HG03571 (cell line): Measurements from ENCODE around the gene MNX1.

ENCODE experiments used
- ATAC-seq: cut with Tn5 transposase; IDR thresholded peaks from one replicate; pipeline ENCODE4 v1.9.1; 2021; ENCODE audit not compliant: unreplicated experiment

Gene MNX1

DNA sequence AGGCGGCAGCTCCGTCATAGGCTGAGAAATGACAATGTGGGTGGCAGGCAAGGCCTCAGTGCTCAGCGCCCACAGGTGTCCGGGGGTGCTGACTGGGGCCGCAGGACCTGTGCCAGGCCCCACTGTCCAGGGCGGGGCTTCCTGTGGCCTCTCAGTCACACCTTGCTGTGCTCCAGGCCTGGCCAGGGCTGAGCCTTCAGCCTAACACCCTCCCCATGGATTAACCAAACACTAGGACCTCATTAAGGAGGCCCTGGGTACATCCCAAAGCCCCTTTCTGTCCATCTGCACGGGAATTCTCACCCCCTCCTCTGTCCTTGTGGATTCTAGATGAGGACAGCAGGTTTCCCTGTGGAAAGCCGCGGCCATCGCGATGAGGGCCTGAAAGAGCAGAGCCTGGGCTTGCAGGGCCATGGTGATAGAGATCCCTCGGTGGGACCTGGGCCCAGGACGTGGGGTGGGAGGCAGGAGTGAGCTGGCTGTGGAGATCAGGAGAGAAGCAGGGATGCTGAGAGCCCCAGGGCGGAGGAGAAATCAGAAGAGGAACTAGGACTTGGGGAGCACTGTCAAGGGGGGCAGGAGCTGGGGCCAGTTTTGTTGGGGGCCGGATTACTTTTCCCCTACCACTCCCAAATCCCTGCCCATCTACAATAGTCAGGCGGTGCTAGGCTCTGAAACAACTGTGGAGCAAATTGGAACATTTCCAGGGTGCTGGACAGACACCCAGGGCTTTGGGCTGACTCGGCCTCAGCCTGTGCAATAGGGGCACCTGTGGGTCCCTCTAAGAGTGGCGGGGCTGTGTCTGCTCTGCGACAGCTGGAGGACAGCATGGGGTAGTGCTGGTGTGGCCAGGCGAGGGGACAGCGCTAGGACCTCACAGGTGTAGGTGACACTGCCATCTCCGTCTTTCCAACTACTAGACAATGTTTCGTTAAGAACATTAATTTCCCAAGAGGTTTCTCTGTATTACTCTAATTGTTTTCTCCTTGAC, 23.3 kb upstream of the MNX1 start:
- no peak for ATAC-seq

DNA sequence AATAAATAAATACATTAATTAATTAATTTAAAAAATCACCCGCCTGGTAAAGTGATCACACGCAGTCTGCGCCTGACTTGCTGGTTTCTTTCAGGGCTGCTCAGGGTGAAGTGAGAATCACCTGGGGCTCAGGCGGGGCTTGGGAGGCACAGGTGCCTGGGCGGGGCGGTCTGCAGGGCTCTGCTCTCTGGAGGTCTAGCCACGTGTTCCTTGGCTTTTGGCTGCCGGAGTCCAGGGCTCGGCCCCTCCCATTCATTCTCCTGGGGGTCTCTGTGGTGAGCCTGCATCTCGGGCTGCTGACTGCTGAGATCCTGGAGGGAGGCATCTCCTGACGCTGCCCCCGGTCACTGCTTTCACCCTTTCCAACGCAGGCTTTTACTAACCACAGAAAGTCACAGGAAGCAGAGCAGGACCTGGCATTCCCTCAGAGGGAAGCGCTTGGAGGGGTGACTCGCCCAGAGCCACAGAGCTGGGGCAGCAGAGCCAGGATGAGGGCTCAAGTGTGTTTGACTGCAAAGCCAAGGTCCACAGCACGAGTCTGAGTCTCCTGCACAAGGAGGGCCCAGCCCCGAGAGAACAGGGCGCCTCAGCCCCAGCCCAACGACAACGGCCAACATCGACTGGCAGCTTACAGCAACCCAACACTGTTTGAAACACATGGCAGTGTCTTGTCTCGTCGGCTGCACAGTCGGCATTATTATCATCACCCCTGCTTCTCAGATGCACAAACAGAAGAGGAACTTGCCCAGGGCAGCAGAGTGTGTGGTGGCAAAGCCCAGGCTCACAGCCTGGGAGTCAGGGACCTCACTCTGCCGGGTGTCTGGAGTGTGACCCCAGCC, 22.4 kb upstream of the MNX1 start:
- ATAC-seq, result no peak

DNA sequence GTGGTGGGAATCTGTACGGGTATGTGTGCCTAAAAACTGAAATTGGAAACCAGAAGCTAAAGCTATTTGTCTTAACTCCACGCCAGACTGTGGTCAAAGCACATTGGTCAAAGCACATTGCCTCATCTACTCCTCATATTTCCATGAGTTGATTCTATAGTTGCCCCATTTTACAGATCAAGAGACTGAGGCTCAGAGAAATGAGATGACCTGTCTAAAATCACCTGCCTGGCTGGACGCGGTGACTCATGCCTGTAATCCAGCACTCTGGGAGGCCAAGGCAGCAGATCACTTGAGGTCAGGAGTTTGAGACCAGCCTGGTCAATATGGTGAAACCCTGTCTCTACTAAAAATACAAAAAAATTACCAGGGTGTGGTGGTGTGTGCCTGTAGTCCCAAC, 21.7 kb upstream of the MNX1 start:
- no peak for ATAC-seq

DNA sequence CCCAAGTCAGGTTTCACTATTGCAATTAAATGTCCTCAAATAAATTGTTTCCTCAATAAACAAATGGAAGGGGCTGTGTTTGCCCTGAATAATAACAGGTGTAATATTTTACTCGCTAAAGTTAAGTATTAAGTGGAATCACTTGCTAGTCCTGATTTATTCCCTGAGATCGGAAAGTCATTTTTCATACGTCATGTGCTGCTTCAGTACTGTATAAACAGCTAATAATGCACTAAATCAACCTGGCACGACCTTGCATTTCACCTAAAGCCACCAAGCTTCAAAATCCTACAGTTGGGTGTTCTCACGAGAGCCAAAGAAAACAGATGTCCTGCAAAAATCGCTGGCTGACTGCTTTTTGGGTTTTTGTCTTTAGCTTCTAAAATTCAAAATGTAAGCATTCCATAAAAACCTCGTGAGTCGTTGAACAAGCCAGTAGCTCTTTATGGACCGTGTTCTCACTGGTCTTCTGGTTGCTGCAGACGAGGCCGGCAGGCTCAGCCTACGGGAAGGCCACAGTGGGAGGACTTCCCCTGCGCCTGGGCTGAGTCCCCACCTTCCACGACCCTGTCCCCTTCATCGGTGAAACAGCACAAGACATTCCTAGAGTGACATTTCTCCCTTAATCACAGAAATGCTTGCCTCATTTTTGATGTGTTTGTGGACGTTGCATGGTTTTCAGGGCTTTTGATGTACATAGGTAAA, 17.9 kb upstream of the MNX1 start:
- ATAC-seq, result no peak

DNA sequence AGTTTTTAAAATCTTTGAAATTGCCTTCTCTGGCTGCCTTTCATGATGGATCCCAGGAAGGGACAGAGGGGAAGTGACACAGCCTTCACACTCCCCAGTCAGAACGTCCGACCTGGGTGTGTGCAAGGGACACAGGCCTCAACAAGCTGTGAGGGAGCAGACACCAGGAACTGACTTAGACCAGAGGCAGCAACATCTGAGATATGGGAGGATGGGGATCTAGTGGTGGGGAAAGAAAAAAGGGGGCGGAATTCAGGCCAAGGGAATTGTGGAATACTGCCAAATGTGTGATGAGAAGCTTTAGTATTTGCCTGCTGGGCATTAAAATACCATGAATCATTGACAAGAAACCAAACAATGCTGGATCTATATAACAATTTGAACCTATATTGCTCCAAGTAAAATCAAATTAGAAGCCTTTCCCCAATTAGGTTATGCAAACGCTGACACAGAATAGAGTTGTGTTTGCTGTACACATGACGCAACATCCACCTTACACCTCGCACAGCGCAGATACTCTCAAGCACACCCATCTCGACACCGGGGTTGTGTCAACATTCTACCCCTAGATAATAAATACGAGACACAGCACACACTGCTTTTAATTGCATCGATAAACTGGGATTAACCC, 17.2 kb upstream of the MNX1 start:
- no peak for ATAC-seq

DNA sequence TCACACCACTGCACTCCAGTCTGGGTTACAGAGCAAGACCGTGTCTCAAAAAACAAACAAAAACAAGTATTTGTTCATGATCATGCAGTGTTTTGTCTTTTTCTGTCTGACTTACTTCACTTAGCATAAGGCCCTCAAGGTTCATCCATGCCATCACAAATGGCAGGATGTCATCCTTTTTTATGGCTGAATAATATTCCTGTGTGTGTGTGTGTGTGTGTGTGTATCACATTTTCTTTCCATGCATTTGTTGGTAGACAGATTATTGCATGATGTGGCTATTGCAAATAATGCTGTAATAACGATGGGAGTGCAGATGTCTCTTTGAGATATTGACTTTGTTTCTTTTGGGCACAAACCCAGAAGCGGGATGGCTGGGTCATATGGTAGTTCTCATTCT, 14.3 kb upstream of the MNX1 start:
- no peak for ATAC-seq

DNA sequence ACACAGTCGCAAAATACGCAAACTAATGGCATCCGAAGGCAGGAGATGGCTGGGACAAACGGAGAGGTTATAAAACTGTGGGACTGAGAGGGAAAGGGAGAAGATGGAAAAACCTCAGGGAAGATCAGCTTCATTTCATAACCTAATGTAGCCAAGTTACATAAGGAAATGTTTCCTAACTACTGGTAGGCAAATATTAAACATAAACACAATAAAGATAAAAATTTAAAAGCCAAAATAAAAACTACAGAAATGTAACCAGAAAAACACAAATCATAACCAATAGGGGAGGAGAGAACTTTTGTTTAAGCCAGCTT, 13.1 kb upstream of the MNX1 start:
- ATAC-seq, result no peak

DNA sequence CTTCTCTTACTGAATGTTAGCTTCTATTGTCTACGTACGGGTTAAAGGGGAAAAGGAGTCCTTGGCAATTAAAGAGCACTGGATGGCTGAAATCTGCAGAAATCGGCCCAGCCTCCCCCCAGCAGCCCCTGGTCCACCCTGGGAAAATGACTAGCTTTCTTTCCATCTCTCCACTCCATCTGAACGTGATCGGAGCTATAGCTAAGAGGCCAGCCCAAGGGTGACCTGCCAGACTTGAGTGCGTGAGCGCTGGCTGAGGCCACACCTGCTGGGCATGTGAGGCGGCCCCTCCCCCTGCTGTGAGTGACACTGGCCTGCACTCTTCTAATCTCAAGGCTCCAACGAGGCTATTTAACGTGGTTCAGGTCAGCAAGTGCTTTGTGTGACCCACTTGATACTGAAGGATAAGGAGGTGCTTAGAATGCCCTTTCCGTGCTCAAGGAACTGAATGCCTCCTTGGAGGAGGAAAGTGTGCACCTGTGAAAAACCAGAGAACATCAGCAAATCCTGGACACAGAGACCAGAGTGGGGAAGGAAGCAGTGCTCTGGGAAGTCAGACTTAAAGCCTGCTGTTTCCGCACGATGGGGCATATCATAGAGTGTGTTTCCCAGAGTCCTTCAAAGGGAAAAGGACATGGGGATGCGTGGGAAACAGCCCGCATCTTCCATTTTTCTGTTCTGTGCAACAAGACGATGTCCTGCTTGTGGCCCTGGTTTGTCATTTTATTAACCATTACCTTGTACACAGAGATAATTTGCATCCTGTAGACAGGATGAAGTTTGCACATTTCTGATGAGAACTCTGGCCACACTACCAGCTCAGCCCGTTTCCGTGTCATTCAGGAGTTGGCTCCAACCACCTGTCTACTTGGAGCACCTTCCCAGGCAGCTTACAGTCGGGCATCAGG, 12.5 kb upstream of the MNX1 start:
- no peak for ATAC-seq

DNA sequence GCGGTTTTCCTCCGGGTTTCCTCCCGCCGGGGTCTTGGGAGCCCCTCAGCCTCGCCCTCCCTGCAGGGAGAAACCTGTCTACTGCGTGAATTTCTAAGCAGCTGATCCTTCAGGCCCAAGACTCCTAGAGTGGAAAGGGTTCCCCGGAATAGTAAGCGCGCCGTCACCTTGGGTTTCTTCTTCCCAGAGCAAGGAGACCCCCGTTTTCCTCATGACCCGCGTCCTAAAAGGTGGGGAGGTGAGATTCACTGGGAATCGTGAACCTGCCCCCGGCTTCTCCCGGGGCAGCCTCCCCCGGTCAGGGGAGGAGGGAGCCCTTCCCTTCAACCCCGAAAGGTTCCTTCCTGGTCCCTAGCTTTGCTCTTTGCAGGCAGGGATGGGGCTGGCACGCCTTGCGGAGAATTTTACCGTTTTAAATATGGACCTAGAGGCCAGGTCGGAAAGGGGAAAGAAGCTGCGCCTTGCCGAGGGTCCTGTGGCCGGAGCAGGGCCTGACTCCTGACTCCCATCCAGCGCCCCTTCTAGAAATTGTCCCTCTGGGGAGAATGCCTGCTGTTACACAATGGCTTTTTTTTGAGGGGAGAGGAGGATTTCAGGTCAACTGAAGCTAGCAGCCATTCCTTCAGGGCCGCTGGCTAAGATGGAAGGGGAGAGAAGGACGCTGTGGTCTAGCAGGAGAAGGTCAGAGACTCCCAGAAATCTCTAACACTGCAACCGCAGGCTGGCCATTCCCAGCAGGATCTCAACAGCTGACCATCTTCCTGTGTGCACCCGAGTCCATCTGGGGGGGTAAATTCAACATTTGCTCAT, 11.6 kb upstream of the MNX1 start:
- ATAC-seq, result no peak

DNA sequence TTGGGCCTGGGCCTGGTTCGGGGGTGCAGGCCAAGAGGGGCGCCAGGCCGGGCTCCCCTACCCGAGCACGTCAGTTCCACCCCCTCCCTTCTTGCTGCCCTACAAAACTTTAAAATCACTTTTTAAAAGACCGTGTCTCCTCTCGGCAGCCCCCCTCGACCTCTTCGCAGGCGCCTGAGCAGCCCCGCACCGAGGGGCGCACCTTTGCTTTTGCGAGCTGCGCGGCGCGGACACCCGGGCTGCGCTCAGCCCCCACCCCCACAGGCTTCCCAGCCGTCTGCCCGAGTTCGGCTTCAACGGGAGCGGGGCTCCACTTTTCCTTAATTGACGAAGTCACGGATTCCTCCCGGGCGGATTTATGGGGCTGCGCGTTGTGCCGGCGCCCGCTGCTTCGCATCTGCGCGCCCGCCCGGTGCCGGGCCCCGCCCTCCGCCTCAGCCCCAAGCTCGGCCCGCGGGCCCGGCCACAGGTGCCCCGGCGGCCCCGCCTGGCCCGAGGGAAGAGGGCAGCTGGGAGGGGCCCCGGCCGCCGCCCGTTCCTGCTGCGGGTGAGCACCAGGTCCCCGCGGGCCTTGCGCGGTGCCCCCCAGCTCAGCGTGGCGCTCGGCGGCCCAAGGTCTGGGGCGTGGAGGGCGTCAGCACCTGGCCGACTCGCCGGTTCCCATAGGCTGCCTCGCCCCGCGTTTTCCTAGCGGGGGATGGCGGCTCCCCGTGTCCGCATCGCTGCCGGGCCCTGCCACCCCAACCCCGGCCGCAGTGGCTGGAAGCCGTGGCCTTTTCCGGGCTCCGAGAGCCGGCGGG, 10.8 kb upstream of the MNX1 start:
- ATAC-seq, result no peak

DNA sequence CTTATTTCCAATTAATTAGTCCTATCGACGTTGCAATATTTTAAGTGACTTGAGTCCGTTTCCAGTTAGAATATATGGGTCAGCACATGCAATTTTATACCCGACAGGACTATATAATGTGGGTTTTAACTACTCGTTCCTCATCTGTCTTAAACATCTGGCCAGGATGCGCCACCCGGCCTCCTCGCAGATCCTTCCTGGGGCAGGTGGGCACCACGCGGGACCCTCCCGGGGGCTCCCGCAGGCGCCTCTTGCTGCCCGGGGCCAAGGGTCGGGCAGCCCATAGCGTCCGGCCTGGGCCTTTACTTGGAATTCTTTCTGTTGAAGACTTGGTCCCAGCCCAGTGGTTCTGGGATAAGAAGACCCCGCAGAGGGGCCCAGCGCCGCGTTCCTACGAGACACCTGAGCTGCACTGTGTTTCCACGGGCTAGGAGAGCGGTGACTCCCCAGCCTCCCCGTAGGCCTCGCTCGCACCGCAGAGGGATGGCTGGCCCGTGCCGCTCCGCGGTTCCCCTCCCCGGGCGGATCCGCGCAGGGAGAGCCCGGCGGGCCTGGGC, 10.1 kb upstream of the MNX1 start:
- ATAC-seq, result no peak

DNA sequence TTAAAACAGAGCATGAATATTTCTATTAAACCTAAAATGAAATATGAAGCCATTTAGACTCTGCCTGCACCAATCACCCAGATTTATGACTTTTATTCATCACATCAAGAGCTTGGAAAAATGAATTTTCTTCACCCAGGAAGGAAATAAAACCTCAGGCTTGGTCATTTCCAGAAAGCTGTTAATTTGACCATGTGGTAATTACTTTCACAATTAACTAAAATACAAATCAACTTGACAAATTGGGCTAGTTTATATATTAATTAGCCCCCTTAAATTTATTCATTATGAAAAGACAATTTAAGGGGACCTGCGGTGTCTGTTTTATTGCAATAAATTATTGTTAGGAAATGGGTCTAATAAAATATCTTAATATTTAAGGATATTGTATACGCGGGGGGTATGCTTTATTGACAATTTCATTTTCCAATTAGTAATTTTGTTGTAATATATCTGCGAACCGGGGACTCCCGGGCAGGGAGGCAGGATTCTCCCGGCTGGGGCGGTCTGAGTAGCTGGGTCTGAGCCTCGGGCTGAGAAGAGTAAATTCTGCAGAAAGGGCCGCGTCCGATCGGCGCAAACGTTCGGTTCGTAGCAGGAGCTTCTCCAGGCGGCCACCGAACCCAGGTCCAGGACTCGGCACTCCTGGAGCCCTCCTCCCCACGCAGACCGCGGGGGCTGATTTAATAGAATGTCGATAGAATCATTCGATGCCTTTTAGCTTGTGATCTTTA, 9.4 kb upstream of the MNX1 start:
- no peak for ATAC-seq

DNA sequence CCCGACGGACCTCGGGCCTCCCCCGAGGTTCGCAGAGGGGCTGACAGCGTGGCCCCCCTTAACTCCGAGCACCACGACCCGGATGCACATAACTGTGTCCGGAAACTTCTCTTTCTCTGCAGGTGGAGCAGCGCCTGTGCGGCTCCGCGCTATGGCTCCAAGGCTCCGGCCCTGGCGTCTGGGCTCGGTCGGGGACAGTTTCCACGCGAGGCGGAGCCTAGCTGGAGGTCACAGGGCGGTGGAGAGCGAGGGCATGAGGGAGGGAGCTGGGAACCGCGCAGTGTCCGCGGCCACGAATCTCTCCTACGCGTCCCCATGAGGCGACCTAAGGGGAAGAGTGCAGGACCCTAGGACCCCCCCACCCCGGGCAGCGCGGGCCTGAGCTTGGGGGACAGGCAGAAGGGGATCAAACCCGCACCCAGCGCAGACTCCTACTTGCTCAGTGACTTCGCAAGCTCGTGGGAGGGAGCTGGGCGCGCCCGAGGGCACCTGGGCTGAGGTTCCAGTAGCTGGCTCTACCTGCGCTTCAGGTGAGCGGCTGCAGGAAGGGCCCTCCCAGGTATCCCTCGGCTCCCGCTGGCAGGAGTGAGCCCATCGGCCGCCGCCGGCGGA, 8.6 kb upstream of the MNX1 start:
- no peak for ATAC-seq

DNA sequence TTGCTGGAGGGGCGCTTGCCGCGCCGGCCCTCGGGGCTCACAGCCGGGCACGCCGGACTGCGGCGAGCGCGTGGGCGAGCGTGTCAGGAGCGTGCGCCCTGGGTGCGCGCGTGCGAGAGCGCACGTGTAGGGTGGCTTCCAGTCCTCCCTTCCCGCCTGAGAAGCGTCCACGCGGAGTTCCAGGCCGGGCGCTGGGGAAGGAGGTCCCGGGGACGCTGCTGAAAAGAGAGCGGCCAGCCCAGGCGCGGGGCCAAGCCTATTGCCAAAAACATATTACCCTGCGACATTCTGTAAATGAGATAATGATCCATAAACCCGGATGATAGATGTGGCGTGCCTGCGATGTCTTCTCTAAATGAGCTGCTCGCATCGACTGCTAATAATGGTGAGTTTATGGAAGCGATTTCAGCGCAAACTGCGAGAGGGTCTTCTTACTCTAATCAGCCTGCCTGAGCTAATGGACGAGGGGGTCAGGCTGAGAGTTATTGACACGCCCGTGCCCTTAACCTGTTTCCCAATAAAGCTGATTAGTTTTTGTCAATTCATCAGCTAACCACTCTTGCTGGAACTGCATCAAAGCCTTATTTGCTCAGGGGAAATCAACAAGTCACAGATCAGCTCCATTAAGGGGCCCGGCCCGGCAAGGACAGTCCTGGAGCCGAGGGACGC, 8.0 kb upstream of the MNX1 start:
- no peak for ATAC-seq

DNA sequence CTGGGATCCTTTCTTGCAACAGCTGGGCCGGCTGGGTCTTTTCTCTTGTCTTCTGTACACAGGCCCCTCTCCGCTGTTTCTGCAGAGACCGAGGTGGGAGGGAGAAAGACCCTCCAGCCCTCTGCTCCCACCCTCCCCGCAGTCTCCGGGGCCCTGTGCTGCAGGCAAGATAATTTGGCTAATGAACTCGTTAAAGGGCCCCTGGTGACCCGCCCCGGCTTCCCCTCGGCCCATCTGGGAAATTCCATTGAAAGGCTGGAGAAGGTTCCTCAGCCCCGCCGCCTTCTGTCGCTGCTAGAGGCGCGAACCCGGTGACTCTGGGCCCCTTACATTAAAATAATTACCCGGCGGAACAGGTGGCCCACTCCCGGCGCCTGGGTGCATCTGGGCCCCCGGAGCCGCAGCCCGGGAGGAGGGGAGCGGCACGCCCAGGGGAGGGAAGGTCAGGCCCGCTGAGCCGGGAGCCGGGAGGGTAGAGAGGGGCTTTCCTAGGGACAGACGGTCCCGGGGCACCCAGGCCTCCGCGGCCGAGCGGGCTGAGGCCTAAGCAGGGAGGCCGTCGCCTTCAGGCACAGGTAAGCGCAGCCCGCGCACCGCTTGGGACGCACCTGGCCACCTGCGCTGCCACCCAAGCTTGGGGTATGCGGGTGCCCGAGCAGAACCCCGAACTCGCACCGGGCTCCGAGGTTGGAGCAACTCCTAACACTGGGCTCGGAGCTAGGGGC, 7.3 kb upstream of the MNX1 start:
- ATAC-seq, result no peak

DNA sequence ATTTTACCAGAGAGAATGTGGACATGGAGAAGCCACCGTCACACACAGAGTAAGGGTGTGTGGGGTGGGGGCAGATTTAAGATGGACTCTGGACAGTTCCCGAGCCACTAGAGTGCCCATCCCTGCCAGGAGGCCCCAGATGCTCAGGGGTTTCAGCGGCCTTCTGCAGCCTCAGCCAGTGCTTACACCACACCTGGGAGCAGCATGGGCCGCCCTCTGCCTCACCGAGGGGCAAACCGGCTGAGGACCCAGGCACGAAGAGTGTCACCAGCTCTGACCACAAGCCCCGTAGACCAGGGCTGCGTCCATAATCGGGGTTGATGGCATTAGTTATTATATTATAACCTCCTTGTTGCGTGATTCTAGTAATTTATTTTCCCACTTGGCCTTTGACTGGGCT, 6.7 kb upstream of the MNX1 start:
- peak; percentile 1 for ATAC-seq
